Adrenal gland (tissue), 12 donors: ENCODE measurements around the gene IL18BP. TPM values are rescaled to one million over a fixed set of nuclear protein-coding genes. Genes with fewer than 3 reads are reported as not detected.

Experiments
- DNase-seq, 7 donors: peaks; one replicate each; pipeline ENCODE4 v3.0.0-alpha.2; 2019 to 2020
- H3K27ac ChIP-seq, 5 donors: fragments of 200-600 bp; sonication (generic) in 4 of 5; 1 replicate in 3 of 5; 2 replicates in 2 of 5; pipeline versions ENCODE4 v1.5.1 to v1.8.0; 2016 to 2020; ENCODE audit warnings: mild to moderate bottlenecking in 1 of 5
- H3K27me3 ChIP-seq: fragments of 200-600 bp; 2 replicates; pipeline ENCODE4 v1.8.0; 2021
- H3K36me3 ChIP-seq, 2 donors: fragments of 200-600 bp; replicated peaks in 1 of 2; 1 replicate in 1 of 2; 2 replicates in 1 of 2; pipeline versions ENCODE4 v1.5.1 to v1.8.0; 2018 to 2022
- H3K4me1 ChIP-seq, 2 donors: fragments of 200-600 bp; replicated peaks in 1 of 2; 1 replicate in 1 of 2; 2 replicates in 1 of 2; pipeline versions ENCODE4 v1.5.1 to v1.8.0; 2018 to 2021
- H3K4me3 ChIP-seq, 4 donors: fragments of 200-600 bp; sonication (generic) in 3 of 4; one replicate each; pipeline ENCODE4 v1.5.1; 2016 to 2018
- H3K9me3 ChIP-seq, 3 donors: fragments of 200-600 bp; sonication (generic) in 1 of 3; replicated peaks in 1 of 3; 1 replicate in 2 of 3; 2 replicates in 1 of 3; pipeline versions ENCODE4 v1.5.1 to v1.8.0; 2016 to 2021
- POLR2A ChIP-seq, 2 donors: fragments of 450-650 bp; IDR thresholded peaks; one replicate each; pipeline ENCODE4 v1.6.1; 2017; ENCODE audit warnings: antibody characterized with exemption in 2 of 2, mild to moderate bottlenecking in 2 of 2, moderate library complexity in 1 of 2
- WGBS, 4 donors: extraction: QIAGEN DNeasy Blood & Tissue Kit in 2 of 4; methylation state at CpG; one replicate each; pipeline versions ENCODE4 v1.1.5 to v1.1.7; 2013 to 2017; 5-methylcytosine and 5-hydroxymethylcytosine counted together
- intact Hi-C, 2 donors: fragments of 100-400 bp; cut with DNase I; formaldehyde crosslinking; loops; one replicate each; pipeline versions ENCODE4 v1.14.1 to v1.15.0; 2022 to 2023
- polyA plus RNA-seq, 3 donors: library from polyadenylated mRNA; stranded (reverse); fragments of 200-250 nt in 2 of 3; fragments of 350-450 nt in 1 of 3; fragmentation: Illumina TruSeq in 1 of 3; extraction: RNeasy Lipid Tissue Mini Kit (QIAGEN cat#74804) in 1 of 3; gene quantifications; one replicate each; pipeline ENCODE4 v1.2.3, GENCODE V29; 2013 to 2014
- total RNA-seq, 9 donors: library from RNA; depleted of rRNA in 4 of 9; stranded (reverse); fragments of >200 nt in 4 of 9; fragments of 120-200 nt in 1 of 9; fragmentation: NEBNext Ultra II Directional in 1 of 9; extraction: Animal tissue kit (Norgen Biotek cat#: 25700) in 1 of 9; gene quantifications; one replicate each; pipeline versions ENCODE4 v1.1.0 to v1.2.4, GENCODE V29; 2013 to 2023
- TF ChIP-seq, protein P1 (sequence below), 6 experiments: fragments of 450-650 bp in 4 of 6; fragments of 200-600 bp in 2 of 6; sonication (generic) in 1 of 6; IDR thresholded peaks; 1 replicate in 5 of 6; 2 replicates in 1 of 6; pipeline versions ENCODE4 v1.5.1 to v1.8.0; 2016 to 2021; ENCODE audit warnings: antibody characterized with exemption in 6 of 6, mild to moderate bottlenecking in 2 of 6, moderate library complexity in 1 of 6
- donor health status: healthy with polysubstance abuse.
- donor health status: Bipolar disorder and iron deficiency.
- donor health status: DM: yes; HTN: yes; CAD: no.
- donor health status: DM: no; HTN: no; CAD: no.
- donor health status: DM: no; HTN: no; CAD: no.
- donor health status: DM: yes; HTN: yes; CAD: no.

Gene IL18BP
- total and polyA plus RNA-seq, 12 donors = 3.2 to 41.2 (median 11.4) TPM

DNA sequence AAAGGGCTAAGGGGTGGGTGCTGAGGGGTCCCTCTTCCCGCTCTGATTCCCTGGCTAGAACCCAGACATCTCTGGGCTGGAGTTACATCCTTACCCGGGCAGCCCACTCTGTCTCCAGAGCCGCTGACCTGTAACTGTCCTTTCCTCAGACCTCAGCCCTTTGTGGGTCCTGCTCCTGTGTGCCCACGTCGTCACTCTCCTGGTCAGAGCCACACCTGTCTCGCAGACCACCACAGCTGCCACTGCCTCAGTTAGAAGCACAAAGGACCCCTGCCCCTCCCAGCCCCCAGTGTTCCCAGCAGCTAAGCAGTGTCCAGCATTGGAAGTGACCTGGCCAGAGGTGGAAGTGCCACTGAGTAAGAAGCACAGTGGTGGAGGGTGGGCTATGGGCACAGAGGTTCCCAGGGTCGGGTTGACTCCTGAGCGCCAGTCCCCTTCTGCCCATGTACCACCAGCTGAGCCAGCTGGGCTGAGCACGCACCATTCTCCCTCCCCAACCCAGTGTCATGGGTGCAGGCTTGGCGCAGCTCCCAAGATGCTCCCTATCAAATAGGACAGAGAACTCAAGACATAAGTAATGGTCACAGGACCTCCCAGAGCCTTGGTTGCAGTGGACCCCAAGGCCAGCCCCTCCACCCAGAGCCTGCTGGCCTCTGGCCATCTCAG lies 1.6 kb downstream of the IL18BP start:
- intact Hi-C loops = no loop called here
- peak in 3 of 7 donors; percentile 41 to 65 (median 47) for DNase-seq
- H3K4me1 ChIP-seq = peaks cover 9 to 29% of the 10 kb centered on the region in 2 donors
- WGBS, 4 donors = 81 to 85% (median 83%) methylated on average over 7 to 10 of the region's 10 CpGs
- H3K9me3 ChIP-seq = no peaks in the 10 kb centered on the region
- H3K27ac ChIP-seq = peak overlapping the region; percentile 73 to 97 (median 79)
- peak overlapping the region in 1 of 4 donors; percentile 37 for H3K4me3 ChIP-seq
- H3K27me3 ChIP-seq = no peaks in the 10 kb centered on the region
- TF ChIP-seq, protein P1, sequence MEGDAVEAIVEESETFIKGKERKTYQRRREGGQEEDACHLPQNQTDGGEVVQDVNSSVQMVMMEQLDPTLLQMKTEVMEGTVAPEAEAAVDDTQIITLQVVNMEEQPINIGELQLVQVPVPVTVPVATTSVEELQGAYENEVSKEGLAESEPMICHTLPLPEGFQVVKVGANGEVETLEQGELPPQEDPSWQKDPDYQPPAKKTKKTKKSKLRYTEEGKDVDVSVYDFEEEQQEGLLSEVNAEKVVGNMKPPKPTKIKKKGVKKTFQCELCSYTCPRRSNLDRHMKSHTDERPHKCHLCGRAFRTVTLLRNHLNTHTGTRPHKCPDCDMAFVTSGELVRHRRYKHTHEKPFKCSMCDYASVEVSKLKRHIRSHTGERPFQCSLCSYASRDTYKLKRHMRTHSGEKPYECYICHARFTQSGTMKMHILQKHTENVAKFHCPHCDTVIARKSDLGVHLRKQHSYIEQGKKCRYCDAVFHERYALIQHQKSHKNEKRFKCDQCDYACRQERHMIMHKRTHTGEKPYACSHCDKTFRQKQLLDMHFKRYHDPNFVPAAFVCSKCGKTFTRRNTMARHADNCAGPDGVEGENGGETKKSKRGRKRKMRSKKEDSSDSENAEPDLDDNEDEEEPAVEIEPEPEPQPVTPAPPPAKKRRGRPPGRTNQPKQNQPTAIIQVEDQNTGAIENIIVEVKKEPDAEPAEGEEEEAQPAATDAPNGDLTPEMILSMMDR (IDR thresholded peaks at IDR 0.05) = no peak
- no peak for TF ChIP-seq POLR2A (IDR thresholded peaks at IDR 0.05)
- peaks cover 0 to 41% of the 10 kb centered on the region in 2 donors for H3K36me3 ChIP-seq

- TF ChIP-seq, protein P1 (IDR thresholded peaks at IDR 0.05) = no peak
- TF ChIP-seq POLR2A (IDR thresholded peaks at IDR 0.05) = no peak
- H3K27me3 ChIP-seq = no peaks in the 10 kb centered on the region
- H3K4me1 ChIP-seq = peaks cover 9 to 29% of the 10 kb centered on the region in 2 donors
- intact Hi-C loops = no loop called here
- DNase-seq = peak in 1 of 7 donors; percentile 34
- 70 to 87% (median 78%) methylated on average over 8 to 11 of the region's 11 CpGs for WGBS, 4 donors
- no peaks in the 10 kb centered on the region for H3K9me3 ChIP-seq
- H3K4me3 ChIP-seq = no peak overlapping the region
- peak overlapping the region in 2 of 5 donors; percentile 92 to 97 for H3K27ac ChIP-seq
- H3K36me3 ChIP-seq = peaks cover 0 to 51% of the 10 kb centered on the region in 2 donors
Measured at GRCh38 chr11:72001285-72001684, 2.6 kb downstream of the IL18BP start.

DNA sequence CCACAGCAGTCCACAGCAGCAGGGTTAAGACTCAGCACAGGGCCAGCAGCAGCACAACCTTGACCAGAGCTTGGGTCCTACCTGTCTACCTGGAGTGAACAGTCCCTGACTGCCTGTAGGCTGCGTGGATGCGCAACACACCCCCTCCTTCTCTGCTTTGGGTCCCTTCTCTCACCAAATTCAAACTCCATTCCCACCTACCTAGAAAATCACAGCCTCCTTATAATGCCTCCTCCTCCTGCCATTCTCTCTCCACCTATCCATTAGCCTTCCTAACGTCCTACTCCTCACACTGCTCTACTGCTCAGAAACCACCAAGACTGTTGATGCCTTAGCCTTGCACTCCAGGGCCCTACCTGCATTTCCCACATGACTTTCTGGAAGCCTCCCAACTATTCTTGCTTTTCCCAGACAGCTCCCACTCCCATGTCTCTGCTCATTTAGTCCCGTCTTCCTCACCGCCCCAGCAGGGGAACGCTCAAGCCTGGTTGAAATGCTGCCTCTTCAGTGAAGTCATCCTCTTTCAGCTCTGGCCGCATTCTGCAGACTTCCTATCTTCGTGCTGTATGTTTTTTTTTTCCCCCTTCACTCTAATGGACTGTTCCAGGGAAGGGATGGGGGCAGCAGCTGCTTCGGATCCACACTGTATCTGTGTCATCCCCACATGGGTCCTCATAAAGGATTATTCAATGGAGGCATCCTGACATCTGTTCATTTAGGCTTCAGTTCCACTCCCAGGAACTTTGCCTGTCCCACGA lies 3.3 kb downstream of the IL18BP start:
- H3K27ac ChIP-seq = peak overlapping the region in 1 of 5 donors; percentile 92
- intact Hi-C loops = no loop called here
- H3K27me3 ChIP-seq = no peaks in the 10 kb centered on the region
- no peaks in the 10 kb centered on the region for H3K9me3 ChIP-seq
- WGBS, 4 donors = 70 to 73% (median 71%) methylated on average over 10 of the region's 10 CpGs
- H3K4me3 ChIP-seq = no peak overlapping the region
- no peak for TF ChIP-seq POLR2A (IDR thresholded peaks at IDR 0.05)
- TF ChIP-seq, protein P1 (IDR thresholded peaks at IDR 0.05) = no peak
- peaks cover 0 to 58% of the 10 kb centered on the region in 2 donors for H3K36me3 ChIP-seq
- H3K4me1 ChIP-seq = peaks cover 9 to 29% of the 10 kb centered on the region in 2 donors
- DNase-seq = peak in 2 of 7 donors; percentile 29 to 52
